Measurements from ENCODE around the gene ANAPC10. TPM values are rescaled to one million over a fixed set of nuclear protein-coding genes. Genes with fewer than 3 reads are reported as not detected.

The ANAPC10 gene
- total and polyA plus RNA-seq, 5 donors: 14.7 to 21.0 (median 17.5) TPM

DNA sequence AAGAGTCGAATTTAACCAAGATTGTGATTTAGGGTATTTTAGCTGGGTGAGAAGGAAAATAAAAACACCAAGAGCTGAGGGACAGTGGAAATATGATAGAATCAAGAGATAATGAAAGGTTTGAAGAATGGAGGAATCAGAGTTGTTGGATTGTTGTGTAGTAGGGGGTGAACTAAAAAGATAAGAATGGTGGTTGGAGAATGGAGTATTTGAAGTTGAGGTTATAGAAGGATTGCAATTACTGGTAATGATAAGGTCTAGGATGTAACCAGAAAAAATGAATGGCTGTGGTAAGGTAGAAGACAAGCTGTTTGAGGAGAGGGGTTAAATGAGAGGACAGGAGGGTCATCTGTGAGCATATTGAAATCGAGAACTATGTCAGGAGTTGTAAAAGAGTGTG, 4.6 kb upstream of the ANAPC10 start:
- no peaks in the 10 kb centered on the region for H3K4me1 ChIP-seq (ENCODE audit: control insufficient read depth, insufficient read depth, low read length)
- intact Hi-C loops (cut with DNase I): no loop called here
- H3K4me3 ChIP-seq (ENCODE audit: low read length): no peak overlapping the region
- DNase-seq: no peak
- ATAC-seq: no peak
- no peak overlapping the region for H3K27ac ChIP-seq (ENCODE audit: low read length)
- H3K27me3 ChIP-seq (ENCODE audit: control insufficient read depth, insufficient read depth): no peaks in the 10 kb centered on the region
- WGBS: 83% methylated on average over 2 of the region's 2 CpGs
- no peaks in the 10 kb centered on the region for H3K9me3 ChIP-seq (ENCODE audit: control insufficient read depth, low read length)

DNA sequence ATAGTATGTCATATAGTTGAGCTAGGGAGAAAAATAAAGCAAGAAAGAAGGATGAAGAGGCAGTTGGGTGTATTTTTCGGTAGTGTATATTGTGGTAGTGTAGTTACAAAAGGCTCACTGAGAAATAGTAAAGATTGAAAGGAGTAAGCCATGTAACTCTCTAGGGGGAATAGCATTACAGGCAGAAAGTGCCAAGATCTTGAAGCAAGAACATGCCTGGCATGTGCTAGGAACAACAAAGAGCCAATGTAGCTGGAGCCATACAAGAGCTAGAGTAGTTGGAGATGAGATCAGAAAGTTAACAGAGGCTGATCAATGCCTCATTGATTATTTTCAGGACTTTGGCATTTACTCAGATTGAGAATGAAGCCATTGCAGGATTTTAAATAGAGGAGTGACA, 3.1 kb upstream of the ANAPC10 start:
- Histone ChIP-seq H3K4me1 (ENCODE audit: control insufficient read depth, insufficient read depth, low read length) (peaks cover 2% of the 10 kb centered on the region), H3K4me3 (ENCODE audit: low read length) (no peak overlapping the region), H3K9me3 (ENCODE audit: control insufficient read depth, low read length) (no peaks in the 10 kb centered on the region), H3K27ac (ENCODE audit: low read length) (no peak overlapping the region), H3K27me3 (ENCODE audit: control insufficient read depth, insufficient read depth) (no peaks in the 10 kb centered on the region)
- no peak for ATAC-seq
- DNase-seq: no peak
- 99% methylated on average over 1 of the region's 1 CpG for WGBS
- intact Hi-C loops (cut with DNase I): no loop called here

DNA sequence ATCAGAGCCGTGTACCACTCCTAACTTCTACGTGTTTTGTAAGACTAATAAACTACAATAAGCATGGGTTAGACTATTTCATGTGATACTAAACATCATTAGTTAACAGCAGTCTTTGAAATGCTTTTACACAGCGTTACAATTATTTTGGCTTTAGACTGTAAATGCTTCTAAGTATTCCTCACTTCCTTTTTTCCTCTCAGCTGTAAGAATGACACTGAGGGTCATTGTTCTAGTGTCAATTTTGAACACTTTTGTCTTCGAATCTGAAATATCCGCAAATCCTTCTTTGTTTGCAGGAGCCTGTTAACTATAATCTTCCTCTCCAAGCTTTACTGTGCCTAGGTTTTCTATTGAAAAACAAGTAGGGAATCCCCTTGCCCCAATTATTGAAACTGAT, 1.7 kb upstream of the ANAPC10 start:
- peaks cover 2% of the 10 kb centered on the region for H3K4me1 ChIP-seq (ENCODE audit: control insufficient read depth, insufficient read depth, low read length)
- no peak overlapping the region for H3K27ac ChIP-seq (ENCODE audit: low read length)
- no peaks in the 10 kb centered on the region for H3K27me3 ChIP-seq (ENCODE audit: control insufficient read depth, insufficient read depth)
- H3K9me3 ChIP-seq (ENCODE audit: control insufficient read depth, low read length): no peaks in the 10 kb centered on the region
- 24% methylated on average over 5 of the region's 5 CpGs for WGBS
- ATAC-seq (no peak), DNase-seq (no peak)
- intact Hi-C loops (cut with DNase I): no loop called here
- H3K4me3 ChIP-seq (ENCODE audit: low read length): peak overlapping the region; percentile 96

DNA sequence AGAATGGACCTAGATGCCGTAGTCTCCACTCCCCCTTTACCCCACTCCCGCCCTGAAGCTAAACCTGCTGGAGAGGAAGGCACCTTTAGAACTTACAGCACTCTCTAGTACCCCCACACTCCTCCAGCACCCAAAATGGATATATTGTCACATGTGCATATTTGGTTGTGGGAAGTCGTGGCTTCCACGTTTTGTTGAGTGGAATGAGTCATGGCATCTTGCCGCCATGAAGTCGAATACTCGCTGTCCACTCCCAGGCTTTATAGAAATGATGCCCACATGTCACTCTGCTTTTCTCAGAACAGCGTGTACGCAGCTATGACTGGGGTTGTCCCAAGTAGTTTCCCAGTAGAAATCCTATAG, 660 bp upstream of the ANAPC10 start:
- peak; percentile 42 to 61 for ATAC-seq
- intact Hi-C loops (cut with DNase I): no loop called here
- H3K4me1 ChIP-seq (ENCODE audit: control insufficient read depth, insufficient read depth, low read length): peaks cover 2% of the 10 kb centered on the region

DNA sequence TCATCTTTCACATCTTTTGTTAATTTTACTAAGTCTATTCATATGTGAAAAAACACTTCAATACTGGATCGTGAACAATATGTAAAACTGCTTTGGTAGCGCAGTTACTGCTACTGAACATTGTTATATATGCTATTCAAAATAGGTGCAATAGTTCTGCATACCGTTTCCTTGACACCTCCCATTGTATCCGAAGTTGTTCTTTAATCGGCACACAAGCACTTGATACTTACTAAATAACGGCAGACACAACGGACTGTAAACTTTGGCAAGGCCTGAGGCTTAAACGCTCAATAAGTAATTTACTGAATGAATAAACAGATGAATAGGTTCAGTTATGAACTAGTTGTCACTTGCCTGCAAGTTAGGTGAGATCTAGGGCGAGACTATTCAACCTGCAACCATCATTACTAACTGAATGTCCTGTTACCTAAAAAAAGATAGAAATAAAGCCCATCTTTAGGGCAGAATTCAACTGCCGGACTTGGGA, 620 bp downstream of the ANAPC10 start:
- no peaks in the 10 kb centered on the region for H3K27me3 ChIP-seq (ENCODE audit: control insufficient read depth, insufficient read depth)
- peak overlapping the region; percentile 96 for H3K4me3 ChIP-seq (ENCODE audit: low read length)
- peaks cover 2% of the 10 kb centered on the region for H3K4me1 ChIP-seq (ENCODE audit: control insufficient read depth, insufficient read depth, low read length)
- peak overlapping the region; percentile 98 for H3K27ac ChIP-seq (ENCODE audit: low read length)
- no peaks in the 10 kb centered on the region for H3K9me3 ChIP-seq (ENCODE audit: control insufficient read depth, low read length)
- DNase-seq (no peak), ATAC-seq (no peak)
- WGBS: 7% methylated on average over 10 of the region's 10 CpGs
- intact Hi-C loops (cut with DNase I): no loop called here

More for the DNA sequence above, 660 bp upstream of the ANAPC10 start:
- Histone ChIP-seq H3K27ac (ENCODE audit: low read length) (peak overlapping the region; percentile 98), H3K9me3 (ENCODE audit: control insufficient read depth, low read length) (no peaks in the 10 kb centered on the region), H3K4me3 (ENCODE audit: low read length) (peak overlapping the region; percentile 96), H3K27me3 (ENCODE audit: control insufficient read depth, insufficient read depth) (no peaks in the 10 kb centered on the region)
- under 1% methylated on average over 9 of the region's 9 CpGs for WGBS
- peak in 1 of 3 donors; percentile 27 for DNase-seq

DNA sequence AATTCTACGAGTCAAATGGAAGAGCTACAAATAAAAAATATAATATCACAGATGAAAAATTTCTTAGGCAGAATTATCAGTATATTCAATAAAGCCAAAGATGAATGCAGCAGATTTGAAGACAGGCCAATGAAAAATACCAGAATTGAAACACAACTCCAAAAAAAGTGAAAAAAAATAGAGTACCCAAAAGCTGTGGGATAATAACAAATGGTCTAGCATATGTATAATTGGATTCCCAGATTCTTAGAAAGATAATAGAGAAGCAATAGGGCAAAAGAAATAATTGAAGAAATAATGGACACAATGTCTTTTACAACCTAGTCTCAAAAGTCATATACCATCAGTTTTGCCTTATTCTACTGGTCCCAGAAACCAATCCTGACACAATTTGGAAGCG, 4.4 kb downstream of the ANAPC10 start:
- Histone ChIP-seq H3K4me3 (ENCODE audit: low read length) (no peak overlapping the region), H3K27me3 (ENCODE audit: control insufficient read depth, insufficient read depth) (no peaks in the 10 kb centered on the region), H3K4me1 (ENCODE audit: control insufficient read depth, insufficient read depth, low read length) (peaks cover 2% of the 10 kb centered on the region), H3K9me3 (ENCODE audit: control insufficient read depth, low read length) (no peaks in the 10 kb centered on the region), H3K27ac (ENCODE audit: low read length) (no peak overlapping the region)
- intact Hi-C loops (cut with DNase I): no loop called here
- DNase-seq: no peak
- WGBS: 98% methylated on average over 2 of the region's 2 CpGs
- no peak for ATAC-seq

DNA sequence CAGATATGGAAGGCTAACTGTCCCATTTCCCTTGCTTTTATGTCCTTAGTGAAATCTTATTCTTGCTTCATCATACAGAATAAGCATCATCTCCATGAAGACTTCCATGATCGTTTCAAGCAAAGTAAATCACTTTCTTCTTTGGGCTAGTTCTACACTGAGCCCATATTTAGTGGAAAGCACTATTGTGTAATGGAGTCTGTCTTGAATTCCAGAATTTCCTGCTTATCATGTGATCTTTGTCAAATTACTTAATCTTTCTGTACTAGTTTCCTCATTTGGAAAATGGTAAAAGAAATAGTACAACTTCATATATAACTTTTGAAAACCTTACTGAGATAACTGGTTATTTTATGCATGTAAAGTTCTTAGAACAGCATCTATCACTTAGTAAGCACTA, 7.6 kb downstream of the ANAPC10 start:
- intact Hi-C loops (cut with DNase I): no loop called here
- no peaks in the 10 kb centered on the region for H3K9me3 ChIP-seq (ENCODE audit: control insufficient read depth, low read length)
- H3K4me1 ChIP-seq (ENCODE audit: control insufficient read depth, insufficient read depth, low read length): no peaks in the 10 kb centered on the region
- H3K27me3 ChIP-seq (ENCODE audit: control insufficient read depth, insufficient read depth): no peaks in the 10 kb centered on the region
- no peak for DNase-seq
- H3K4me3 ChIP-seq (ENCODE audit: low read length): no peak overlapping the region
- ATAC-seq: no peak
- WGBS: 93% methylated on average over 1 of the region's 1 CpG
- H3K27ac ChIP-seq (ENCODE audit: low read length): no peak overlapping the region

DNA sequence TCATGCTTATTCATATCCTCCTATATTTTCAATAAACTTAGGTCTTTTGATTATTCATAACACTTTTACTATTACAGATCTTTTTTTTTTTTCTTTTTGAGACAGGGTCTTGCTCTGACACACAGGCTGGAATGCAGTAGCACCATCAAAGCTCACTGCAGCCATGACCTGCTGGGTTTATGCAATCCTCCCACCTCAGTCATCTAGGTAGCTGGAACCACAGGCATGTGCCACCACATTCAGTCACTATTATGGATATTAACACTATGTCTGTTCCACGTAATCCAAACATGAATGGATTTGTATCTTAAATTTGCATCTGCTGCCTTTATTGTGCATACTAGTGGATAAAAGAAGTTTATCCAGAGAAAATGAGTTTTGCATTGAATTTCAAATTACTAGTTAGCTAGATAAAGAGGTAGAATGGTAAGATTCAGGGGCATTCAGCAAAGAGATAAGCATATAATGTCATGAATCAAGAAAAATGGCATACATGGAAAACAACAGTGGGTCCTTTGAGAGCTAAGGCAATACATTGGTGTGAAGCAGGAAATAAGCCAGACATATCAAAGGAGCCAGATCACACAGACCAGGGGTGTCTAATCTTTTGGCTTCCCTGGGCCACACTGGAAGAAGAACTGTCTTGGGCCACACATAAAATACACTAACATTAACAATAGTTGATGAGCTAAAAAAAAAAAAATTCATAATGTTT, 13.9 kb downstream of the ANAPC10 start:
- intact Hi-C loops (cut with DNase I): no loop called here
- Histone ChIP-seq H3K4me1 (ENCODE audit: control insufficient read depth, insufficient read depth, low read length) (no peaks in the 10 kb centered on the region), H3K27me3 (ENCODE audit: control insufficient read depth, insufficient read depth) (no peaks in the 10 kb centered on the region), H3K9me3 (ENCODE audit: control insufficient read depth, low read length) (no peaks in the 10 kb centered on the region), H3K27ac (ENCODE audit: low read length) (no peak overlapping the region), H3K4me3 (ENCODE audit: low read length) (no peak overlapping the region)
- DNase-seq (no peak), ATAC-seq (no peak)
- 91% methylated on average over 1 of the region's 1 CpG for WGBS

DNA sequence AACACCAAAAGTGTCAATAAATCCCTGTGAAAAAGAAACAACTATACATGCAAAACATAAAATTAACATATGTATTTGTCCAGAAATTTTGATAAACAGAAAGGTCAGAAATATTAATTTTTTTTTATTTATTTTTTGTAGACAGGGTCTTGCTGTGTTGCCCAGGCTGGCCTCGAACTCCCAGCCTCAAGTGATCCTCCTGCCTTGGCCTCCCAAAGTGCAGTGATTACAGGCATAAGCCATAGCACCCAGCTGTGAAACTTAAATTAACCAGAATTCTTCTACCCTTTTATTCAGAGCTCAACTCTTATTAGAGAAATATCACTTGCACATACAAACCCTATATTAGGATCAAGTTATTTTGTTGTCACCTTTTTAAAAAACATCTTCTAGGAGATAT, 16.2 kb downstream of the ANAPC10 start:
- no peaks in the 10 kb centered on the region for H3K9me3 ChIP-seq (ENCODE audit: control insufficient read depth, low read length)
- H3K27ac ChIP-seq (ENCODE audit: low read length): no peak overlapping the region
- no peaks in the 10 kb centered on the region for H3K27me3 ChIP-seq (ENCODE audit: control insufficient read depth, insufficient read depth)
- intact Hi-C loops (cut with DNase I): no loop called here
- H3K4me3 ChIP-seq (ENCODE audit: low read length): no peak overlapping the region
- ATAC-seq (no peak), DNase-seq (no peak)
- H3K4me1 ChIP-seq (ENCODE audit: control insufficient read depth, insufficient read depth, low read length): no peaks in the 10 kb centered on the region
- 100% methylated on average over 1 of the region's 1 CpG for WGBS

DNA sequence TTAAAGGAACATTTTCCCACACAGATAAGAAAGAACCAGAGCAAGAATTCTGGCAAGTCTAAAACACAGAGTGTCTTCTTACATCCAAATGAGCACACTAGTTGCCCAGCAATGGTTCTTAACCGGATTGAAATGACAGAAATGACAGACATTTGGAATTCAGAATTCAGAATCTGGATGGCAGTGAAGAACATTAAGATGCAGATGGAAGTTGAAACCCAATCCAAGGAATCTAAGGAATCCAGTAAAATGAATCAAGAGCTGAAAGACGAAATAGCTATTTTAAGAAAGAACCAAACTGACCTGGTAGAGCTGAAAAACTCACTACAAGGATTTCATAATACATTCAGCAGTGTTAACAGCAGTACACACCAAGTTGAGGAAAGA, 21.5 kb downstream of the ANAPC10 start:
- DNase-seq: no peak
- Histone ChIP-seq H3K9me3 (ENCODE audit: control insufficient read depth, low read length) (no peaks in the 10 kb centered on the region), H3K27me3 (ENCODE audit: control insufficient read depth, insufficient read depth) (no peaks in the 10 kb centered on the region), H3K4me3 (ENCODE audit: low read length) (no peak overlapping the region), H3K27ac (ENCODE audit: low read length) (no peak overlapping the region), H3K4me1 (ENCODE audit: control insufficient read depth, insufficient read depth, low read length) (no peaks in the 10 kb centered on the region)
- no peak for ATAC-seq
- intact Hi-C loops (cut with DNase I): no loop called here
- WGBS: 86% methylated on average over 2 of the region's 2 CpGs

DNA sequence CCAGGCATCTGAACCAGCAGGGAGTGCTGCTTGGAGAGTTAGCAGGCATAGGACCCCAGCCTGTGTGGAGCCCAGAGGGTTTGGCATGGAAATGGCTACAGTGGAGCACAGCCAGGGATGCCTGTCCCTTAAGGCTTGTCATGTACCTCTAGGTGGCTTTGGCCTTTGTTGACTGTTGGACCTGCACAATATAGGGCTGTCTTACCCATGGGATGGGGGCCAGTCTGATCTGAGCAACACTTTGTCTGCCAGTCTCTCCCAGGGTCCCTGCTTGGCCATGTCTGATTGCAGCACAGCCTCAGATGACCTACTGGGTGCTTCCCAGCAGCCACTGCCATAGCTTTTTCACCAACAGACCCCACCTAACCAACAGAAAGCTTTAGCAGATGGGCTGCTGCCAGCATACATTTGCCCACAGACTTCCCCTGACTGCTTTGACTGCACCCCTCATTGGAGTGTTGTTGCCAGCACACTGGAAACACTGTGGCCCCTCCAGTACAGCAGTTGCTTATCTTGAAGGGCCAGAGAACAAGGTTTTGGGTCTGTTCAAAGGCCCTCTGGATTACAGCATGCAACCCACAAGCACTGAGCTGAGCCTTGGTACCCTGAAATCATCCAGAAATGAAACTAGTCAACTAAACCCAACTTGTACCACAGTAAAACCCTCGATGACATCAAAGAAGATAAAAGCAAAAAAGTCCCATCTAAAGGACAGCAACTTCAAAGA, 22.1 kb downstream of the ANAPC10 start:
- Histone ChIP-seq H3K4me3 (ENCODE audit: low read length) (no peak overlapping the region), H3K27ac (ENCODE audit: low read length) (no peak overlapping the region), H3K27me3 (ENCODE audit: control insufficient read depth, insufficient read depth) (no peaks in the 10 kb centered on the region), H3K9me3 (ENCODE audit: control insufficient read depth, low read length) (no peaks in the 10 kb centered on the region), H3K4me1 (ENCODE audit: control insufficient read depth, insufficient read depth, low read length) (no peaks in the 10 kb centered on the region)
- 72% methylated on average over 1 of the region's 1 CpG for WGBS
- no peak for ATAC-seq
- DNase-seq: no peak
- intact Hi-C loops (cut with DNase I): no loop called here
